ENCODE measurements around the gene NCAPH2.

NCAPH2 gene

DNA sequence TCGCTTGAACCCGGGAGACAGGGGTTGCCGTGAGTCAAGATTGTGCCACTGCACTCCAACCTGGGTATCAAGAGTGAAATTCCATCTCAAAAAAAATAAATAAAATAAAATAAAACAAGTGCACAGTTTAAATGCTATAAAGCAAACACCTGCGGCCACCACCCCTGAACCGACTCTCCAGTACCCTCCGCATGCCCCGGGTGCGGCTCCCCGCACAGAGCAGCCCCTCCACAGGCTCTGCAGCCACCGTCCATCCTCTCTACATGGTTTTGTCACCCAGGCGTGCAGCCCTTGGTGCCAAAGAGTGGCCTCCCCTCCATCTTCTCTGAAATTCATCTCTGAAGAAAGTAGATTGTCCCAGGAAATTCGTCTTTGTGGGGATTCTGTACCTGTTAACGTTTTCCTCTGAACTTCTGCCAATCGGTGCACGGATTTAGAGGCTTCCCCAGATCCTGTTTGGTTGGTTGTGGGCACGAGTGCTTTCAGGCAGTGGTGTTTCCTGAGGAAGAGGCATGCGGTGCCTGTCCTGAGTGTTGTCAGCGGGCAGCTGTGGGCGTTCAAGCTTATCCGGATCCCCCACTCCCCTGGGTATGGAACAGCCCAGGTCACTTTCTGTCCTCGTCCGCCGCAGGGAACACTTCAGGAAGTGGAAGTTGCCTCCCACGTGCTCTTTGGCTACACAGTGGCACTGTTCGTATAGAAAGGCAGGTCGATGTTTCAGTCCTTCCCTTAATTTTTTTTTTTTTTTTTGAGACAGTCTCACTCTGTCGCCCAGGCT is 17.3 kb upstream of the NCAPH2 start:
- DNase-seq (ENCODE audit: low spot score) = peak; percentile 10

DNA sequence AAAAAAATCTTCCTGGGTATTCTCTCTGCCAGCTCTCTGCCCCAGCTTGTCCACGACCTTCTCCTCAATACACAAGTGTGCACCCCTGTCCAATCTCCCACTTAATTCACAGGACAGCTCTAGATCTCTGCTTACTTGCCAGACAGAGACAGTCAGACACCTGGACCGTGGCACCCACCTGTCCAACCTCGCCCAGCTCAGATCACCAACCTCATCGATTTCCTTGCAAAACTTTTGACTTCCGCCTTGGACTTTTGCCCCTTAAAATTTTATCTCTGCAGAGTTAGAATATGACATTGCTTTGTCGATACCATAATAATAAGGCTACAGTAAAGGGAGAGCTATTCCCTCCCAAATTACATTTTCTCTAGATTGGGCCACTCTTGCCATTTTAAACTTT is 10.9 kb upstream of the NCAPH2 start:
- DNase-seq (ENCODE audit: low spot score) = no peak

DNA sequence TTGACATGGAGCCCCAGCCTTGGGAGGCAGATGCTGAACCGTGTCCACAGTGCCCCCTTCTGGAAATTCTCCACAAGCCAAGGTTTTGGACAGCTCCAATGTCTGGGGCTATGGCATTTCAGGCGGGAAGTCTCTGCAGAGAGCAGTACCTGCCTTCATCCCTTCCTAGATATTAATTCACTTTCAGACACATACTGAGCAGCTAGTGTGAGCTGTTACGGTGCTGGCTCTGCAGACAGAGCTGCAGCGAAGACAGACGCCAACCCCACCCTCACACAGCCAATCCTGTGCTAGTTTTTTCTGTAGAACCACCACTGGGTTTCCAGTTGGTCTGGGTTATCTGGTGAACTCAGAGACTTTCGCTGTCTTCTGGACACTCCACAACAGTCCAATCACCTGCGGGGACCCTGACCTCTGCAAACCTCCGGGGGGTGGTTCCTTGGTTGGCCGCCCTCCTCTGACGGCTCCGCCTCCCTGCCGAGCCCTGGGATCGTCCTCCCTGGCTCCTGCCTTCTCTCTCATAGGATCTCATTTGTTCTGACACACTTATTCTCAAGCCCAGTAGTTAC is 9.6 kb upstream of the NCAPH2 start:
- DNase-seq (ENCODE audit: low spot score) = peak; percentile 77

GRCh38 chr22:50500452-50500851 is 7.6 kb upstream of the NCAPH2 start:
- DNase-seq (ENCODE audit: low spot score) = no peak

- no peak for DNase-seq (ENCODE audit: low spot score)
Measured at GRCh38 chr22:50502096-50502495, 5.9 kb upstream of the NCAPH2 start.

DNA sequence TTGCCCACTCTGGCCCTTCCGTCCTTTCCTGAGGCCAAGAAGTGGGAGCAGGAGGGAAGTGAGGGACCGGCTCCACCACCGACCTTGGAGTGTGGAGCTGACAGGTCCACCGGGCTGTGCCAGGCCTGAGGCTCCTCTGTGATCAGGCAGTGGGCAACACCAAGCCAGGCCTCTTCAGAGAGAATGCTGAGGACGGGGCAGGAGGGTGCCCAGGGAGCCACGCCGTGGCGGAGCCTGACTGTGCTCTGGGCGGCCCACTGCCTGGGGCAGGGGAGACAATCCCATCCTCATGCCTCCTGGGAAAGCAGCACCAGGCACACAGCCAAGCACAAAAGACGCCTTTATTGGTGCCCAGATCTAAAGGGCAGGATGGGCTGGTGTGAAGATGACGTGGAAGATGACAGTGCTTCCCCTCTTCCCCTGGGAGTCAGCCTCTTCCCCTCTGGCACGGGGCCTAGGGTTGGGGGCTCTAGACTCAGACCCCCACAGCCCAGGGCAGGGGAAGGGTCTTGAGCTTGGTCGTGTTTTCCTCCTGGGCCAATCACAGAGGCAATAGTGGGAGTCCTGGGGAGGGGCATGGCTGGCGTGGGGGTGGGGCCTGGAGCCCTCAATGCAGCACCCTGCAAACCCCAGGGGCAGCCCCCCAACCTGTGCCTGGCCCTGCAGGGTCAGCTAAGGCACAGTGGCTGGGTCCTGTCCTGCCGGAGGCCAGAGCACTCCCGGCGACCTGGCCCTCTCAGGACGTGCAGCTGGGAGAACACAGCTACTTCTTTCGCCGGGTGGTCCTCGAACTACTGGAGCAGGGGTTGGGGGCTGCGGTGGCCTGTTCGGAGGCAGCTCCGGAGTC is 5.2 kb upstream of the NCAPH2 start:
- no peak for DNase-seq (ENCODE audit: low spot score)

DNA sequence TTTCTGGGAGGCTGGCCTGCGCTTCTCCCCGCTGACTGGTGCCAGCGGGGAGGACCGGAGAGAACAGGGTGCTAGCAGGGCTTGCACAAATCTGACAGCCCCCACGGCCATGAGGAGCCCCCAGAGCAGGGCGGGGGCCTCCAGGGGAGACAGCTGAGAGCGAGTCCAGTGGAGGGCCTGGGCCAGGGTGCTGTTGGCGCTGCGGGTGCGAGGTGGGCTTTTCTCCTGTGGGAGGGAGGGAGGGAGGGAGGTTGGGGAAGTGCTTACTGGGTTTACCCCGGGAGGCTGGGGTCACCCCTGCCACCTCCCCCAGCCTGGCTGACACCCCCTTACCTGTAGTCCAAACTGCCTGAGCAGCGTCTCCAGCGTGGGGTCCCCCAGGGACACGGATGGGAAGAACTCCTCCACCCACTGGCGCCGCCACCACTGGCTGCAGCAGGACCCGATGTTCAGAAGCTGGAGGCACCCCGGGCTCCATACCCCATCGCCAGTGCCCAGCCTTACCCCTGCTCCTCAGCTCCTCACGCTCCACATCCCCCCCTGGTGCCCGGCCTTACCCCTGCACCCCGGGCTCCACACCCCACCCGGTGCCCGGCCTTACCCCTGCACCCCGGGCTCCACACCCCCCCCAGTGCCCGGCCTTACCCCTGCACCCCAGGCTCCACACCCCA is 4.4 kb upstream of the NCAPH2 start:
- no peak for DNase-seq (ENCODE audit: low spot score)

GRCh38 chr22:50504369-50505211 is 3.4 kb upstream of the NCAPH2 start:
- no peak for DNase-seq (ENCODE audit: low spot score)

DNA sequence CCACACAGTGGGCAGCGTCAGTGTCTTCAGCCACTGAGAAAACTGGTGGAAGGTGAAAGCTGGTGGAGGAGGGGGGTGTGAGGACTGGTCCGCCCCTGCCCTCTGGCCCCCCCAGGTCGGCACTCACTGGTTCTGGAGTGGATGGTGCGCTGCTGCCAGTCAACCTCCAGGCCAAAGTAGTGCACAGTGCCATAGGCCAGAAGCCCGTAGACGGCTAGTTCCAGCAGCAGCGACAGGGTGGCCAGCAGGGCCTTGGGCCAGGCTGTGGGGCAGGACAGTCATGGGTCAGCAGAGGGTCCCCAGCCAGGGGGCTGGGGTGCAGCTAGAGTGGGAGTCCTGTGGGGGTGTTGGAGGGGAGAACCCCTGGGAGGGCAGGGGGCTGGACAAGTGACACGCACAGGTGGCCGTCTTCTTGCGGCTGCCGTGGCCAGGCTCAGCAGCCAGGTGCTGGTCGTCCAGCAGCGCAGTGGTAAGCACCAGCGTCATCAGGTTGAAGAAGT is 2.7 kb upstream of the NCAPH2 start:
- DNase-seq (ENCODE audit: low spot score) = no peak

- DNase-seq (ENCODE audit: low spot score) = no peak
Measured at GRCh38 chr22:50505776-50506610, 2.0 kb upstream of the NCAPH2 start.

- peak; percentile 36 for DNase-seq (ENCODE audit: low spot score)
Measured at GRCh38 chr22:50506611-50507420, 1.2 kb upstream of the NCAPH2 start.

- DNase-seq (ENCODE audit: low spot score) = no peak
Measured at GRCh38 chr22:50507421-50507990, 518 bp upstream of the NCAPH2 start, which contains the start of gene LMF2. Gene LMF2 (minus strand): TSS chr22:50507702. CDS start chr22:50507675, 27 bp downstream.

DNA sequence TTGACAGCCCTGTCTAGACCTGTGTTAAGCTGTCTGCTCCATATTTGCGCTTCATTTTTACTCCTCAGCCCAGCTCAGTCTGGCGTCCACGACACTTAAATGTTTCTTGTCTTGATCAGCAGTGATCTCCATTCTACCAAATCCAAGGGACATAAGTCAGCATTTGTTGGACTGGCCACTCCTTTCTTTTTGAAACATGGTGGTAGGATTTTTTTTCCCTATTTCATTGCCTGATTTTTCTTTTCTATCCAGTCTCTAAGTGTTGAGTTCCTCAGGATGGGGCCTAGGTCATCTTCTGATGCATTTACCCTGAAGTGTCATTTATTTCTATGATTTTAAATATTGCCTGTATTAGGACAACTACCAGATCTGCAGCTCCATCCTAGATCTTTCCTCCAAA is 873 bp downstream of the NCAPH2 start:
- no peak for DNase-seq (ENCODE audit: low spot score)

DNA sequence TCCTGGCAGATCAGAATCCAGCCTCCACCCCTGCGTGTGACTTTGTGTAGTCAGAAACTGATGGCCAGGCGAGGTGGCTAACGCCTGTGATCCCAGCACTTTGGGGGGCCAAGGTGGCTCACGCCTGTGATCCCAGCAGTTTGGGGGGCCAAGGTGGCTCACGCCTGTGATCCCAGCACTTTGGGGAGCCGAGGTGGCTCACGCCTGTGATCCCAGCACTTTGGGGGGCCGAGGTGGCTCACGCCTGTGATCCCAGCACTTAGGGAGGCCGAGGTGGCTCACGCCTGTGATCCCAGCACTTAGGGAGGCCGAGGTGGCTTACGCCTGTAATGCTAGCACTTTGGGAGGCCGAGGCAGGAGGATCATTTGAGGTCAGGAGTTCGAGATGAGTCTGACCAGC is 5.2 kb downstream of the NCAPH2 start:
- DNase-seq (ENCODE audit: low spot score) = no peak

- DNase-seq (ENCODE audit: low spot score) = no peak
Measured at GRCh38 chr22:50516068-50516467, 8.0 kb downstream of the NCAPH2 start.

DNA sequence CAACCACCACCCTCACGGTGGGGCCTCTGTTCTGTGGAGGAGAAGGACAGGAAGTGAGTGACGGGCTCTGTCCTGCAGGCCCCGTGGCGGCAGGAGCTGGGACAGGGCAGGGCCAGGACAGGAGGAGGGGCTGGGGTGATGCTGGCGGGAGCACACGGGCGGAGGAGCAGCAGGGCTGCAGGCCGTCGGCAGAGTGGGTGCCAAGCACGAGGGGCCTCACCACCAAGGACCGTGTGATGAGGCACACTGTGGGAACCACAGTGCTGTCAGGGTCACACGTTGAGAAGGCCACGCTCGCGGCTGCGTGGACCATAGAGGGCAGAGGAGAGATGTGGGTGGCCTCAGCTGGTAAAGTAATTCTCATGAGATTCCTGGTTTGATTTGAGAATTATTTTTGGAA is 8.9 kb downstream of the NCAPH2 start:
- no peak for DNase-seq (ENCODE audit: low spot score)

GRCh38 chr22:50517495-50518260 is 9.7 kb downstream of the NCAPH2 start:
- no peak for DNase-seq (ENCODE audit: low spot score)

- DNase-seq (ENCODE audit: low spot score) = no peak
Measured at GRCh38 chr22:50518606-50519005, 10.6 kb downstream of the NCAPH2 start.

All from kidney tubule cell (primary cell).